H1 (cell line): Measurements from ENCODE around the gene CARD11. TPM values are rescaled to one million over a fixed set of nuclear protein-coding genes. Genes with fewer than 3 reads are reported as not detected.

Experiments
- MAFK ChIP-seq: IDR thresholded peaks from 2 replicates; pipeline ENCODE4 v1.6.1; 2012; ENCODE audit warnings: low read depth, mild to moderate bottlenecking, improper control_type of control experiment, low read length
- polyA plus RNA-seq, 7 experiments: library from polyadenylated mRNA; depleted of rRNA in 3 of 7; stranded (reverse) in 5 of 7; unstranded in 2 of 7; fragments of >200 nt in 5 of 7; fragments of 200-250 nt in 2 of 7; gene quantifications; 1 replicate in 5 of 7; 2 replicates in 1 of 7; 4 replicates in 1 of 7; pipeline versions ENCODE4 v1.2.1 to v1.2.3, GENCODE V29; 2011 to 2013; ENCODE audit warnings: missing spikeins in 2 of 7, mixed read lengths in 2 of 7
- total RNA-seq: library from RNA; stranded (reverse); fragmentation: NEBNext Ultra II Directional; extraction: Animal tissue kit (Norgen Biotek cat#: 25700); gene quantifications from 2 replicates; pipeline ENCODE4 v1.2.1, GENCODE V29; 2021

Gene CARD11
- total and polyA plus RNA-seq, 2 of the 8 experiments (the other 6 are each of a cell fraction or from before 2014, with no cell fraction given), result 12.6 to 29.8 TPM

DNA sequence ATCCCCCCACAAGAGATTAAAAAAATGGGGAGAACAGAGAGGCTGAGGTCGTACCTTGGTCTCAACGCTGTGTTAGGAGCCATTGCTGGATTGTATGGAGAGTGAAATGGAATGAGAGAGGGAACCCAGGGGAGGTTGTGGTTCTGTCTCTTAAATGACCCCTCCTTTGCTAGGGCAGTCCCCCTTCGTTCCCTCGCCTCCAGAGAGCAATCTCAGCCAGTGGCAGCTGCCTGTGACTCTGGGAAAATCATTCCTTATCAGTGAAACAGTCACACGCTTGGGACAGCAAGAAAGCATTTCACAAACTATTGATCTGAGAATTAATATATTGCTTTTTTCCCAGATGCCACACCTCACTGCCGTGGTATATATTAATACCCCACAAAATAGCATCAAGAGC, 12.0 kb upstream of the CARD11 start (continued):
- no peak for TF ChIP-seq MAFK
